Posterior cingulate gyrus (tissue), 11 donors: ENCODE measurements around the gene NUDT14.
A peak's percentile ranks its signal among the peaks of the same experiment; 100 is the strongest.

Experiments
- DNase-seq, 10 donors: peaks; one replicate each; pipeline versions ENCODE4 v3.0.0 to v3.0.0-alpha.2; 2020 to 2021; ENCODE audit warnings: mixed read lengths in 3 of 10
- intact Hi-C: fragments of 100-400 bp; cut with DNase I; formaldehyde crosslinking; loops from one replicate; pipeline ENCODE4 v1.15.1; 2023

NUDT14 gene

DNA sequence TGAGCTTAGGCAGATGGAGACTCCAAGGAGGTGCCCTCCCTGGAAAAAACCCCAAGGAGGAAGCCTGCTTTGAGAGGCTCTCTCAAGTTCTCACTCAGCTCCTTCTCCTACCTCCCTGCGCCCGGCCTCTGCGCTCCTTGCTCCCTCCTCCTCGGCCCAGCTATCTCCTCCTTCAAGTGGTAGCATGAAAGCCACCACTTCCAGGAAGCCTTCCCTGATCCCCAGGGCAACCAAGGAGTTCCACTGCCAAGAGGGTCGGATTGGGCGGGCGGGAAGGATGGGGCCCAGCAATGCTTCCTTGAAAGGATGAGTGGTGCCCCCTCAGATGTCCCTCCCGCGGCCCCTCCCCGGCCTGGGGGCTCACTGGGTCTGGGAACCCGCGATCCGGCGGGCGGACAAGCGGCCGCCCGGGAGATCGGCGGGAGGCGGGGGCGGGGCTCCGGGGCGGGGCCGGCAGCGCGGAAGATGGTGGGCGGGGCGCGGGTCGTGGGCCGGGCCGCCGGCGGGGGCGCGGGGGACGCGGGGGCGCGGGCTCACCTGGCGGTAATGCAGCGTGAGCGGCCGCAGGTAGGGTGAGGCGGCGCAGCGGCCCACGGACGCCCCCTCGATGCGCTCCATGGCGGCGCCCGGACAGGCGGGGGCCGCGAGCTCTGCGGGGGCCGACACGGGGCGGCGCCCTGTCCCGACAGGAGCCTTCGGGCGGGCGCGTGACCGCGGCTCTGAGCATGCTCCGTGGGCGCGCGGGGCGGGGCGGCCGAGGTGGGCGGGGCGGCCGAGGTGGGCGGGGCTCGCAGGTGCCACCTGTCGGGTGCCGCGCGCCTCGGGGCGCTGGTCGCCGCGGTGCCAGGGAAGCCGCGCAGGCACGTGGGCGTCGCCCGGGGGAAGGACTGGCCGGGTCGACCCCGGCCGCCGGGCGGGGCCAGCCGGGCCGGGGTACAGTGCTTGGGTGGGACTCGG lies at the start of gene NUDT14:
NUDT14 (minus strand) TSS at position 721 of the 957 bp plus-strand sequence; CDS start at position 618, 103 bp downstream.
- DNase-seq, result peak in 5 of 10 donors; percentile 62 to 93 (median 67)

DNA sequence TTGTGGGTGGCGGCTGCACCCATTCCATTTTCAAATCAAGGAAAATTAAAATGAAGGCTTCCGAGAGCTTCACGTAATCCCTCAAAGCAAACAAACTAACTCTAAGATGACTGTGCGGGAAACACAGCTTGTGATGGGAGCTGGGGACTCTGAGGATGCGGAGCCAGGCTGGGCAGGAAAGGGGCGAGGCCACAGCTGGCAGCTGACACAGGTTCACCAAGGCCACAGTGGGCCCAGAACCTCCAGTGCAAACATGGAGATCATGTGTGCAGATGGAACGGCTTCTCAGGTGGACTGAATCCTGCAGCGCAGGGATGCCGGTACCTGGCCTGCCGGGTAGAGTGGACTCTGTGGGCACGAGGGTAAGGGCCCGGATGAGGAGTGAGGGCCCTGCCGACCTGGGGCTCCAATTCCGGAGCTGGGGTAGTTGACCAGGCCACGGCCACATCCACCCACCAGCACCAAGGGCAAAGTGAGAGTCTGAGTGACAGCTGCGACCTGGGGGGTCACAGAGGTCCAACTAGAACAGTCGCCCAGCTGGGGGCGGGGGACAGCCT lies 48.1 kb upstream of the NUDT14 start:
- peak in 2 of 10 donors; percentile 57 to 79 for DNase-seq
- intact Hi-C loops, result no loop called here

More for the DNA sequence above, at the start of gene NUDT14:
- intact Hi-C loops, result no loop called here

DNA sequence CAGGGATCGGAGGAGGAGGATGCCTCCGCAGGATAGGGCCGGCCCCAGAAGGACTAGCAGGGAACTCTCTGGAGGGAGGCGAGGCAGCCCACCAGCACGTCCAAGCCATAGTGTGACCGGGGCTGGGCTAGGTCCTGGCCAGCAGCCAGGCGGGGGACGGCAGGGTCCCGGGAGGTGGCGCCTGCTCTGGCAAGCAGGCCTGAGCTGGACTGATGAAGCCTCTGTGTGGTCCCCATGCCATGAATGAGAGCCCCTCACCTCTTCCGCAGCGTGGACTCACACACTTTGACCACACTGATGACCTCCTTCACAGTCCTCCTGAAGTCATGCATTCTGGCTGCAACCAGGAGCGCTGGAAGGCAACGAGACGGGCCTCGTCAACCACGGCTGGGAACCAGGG lies 47.5 kb upstream of the NUDT14 start:
- DNase-seq, result peak in 2 of 10 donors; percentile 37 to 82
- intact Hi-C loops, result no loop called here

DNA sequence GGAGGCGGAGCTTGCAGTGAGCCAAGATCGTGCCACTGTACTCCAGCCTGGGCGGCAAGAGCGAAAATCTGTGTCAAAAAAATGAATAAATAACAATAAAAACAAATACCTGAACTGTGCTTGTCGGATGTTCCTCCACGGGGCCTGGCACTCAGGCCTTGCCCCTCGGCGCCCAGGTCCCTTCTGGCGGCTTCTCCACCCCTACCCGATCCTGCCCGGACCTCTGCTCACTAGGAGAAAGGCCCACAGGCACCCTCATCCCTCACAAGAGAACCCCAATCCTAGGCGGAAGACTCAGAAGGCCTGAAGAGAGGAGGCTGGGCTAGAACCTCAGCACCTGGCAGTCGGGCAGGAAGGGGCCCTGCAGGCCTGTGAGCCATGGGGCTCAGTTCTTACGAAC lies 46.2 kb upstream of the NUDT14 start:
- peak in 3 of 10 donors; percentile 7 to 47 (median 43) for DNase-seq
- intact Hi-C loops, result no loop called here

DNA sequence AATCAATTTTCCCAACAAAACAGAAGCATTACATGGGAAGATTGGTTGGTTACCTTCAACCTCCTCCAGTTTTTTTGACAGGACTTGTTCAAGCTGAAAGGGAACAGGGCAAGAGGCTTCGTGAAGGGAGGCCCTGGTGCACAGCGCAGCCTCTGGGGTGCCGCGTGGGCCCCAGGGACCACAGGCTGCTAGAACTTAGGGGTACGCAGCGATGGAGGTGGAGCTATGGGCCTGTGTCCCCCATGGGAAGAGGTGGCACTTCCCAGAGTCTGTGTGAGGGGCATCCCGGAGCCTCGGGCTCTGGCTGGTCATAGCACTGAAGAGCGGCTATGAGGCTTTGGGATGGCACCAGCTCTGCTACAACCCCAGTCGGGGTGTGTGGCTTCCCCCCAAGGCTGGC lies 45.1 kb upstream of the NUDT14 start:
- intact Hi-C loops, result no loop called here

DNA sequence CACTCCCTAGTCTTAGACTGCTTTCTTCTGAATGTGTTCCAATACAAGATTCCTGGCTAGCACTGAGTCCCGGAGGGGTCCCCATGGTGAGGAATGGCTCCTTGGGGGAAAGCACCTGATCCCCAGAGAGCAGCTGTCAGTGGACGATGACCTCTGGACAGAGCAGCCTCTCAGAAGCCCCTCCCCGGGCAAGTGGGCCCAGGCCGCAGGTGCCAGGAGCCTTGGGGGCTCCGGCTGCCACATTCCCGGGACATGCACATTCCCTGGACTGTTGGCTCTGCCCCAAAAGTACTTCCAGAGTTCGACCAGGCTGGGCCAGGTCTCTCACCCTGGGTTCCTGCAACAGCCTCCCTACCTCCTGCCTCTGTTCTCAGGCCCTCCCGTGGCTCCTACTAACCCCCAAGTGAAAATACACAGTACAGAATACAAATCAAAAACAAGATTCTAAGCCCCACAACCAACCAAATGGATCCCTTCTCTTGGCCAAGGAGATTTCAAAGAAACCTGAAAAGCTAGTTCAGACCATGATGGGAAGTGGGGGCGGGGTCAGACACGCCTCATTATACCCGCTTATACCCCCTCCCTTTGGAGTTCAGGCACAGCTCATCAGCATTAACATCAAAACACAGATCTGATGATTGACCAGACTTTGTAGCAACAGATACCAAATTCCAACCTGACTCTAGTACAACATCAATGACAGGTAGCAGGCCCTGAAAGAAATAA lies 43.9 kb upstream of the NUDT14 start:
- DNase-seq, result peak in 1 of 10 donors; percentile 37
- intact Hi-C loops, result no loop called here

More for the DNA sequence above, 45.1 kb upstream of the NUDT14 start:
- peak in 2 of 10 donors; percentile 38 to 52 for DNase-seq

DNA sequence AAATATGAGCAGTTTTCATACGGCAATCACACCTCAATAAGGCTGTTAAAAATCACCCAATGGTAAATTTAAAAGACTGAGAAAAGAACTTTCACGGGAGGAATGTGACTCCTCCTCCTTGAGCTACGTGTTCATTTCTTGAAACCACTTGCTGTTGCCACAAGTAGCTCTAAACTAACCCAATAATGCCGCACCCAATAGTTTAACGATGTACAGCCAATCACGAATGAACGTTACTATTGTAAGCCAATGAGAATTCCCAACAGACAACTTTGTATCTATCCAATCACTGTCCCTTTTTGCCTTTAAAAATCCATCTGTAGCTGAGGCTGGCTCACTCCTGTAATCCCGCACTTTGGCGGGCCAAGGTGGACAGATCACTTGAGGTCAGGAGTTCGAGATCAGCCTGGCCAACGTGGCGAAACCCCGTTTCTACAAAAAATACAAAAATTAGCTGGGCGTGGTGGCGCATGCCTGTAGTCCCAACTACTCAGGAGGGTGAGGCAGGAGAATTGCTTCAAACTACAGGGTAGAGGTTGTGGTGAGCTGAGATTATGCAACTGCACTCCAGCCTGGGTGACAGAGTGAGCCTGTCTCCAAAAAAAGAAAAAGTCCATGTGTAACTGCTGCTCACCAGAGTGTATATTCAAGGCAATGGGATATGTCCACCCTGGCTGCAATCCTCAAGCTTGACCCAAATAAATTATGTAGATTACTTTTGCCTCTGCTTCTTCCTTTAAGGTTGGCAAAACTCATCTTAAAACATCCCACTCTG lies 42.8 kb upstream of the NUDT14 start:
- peak in 1 of 10 donors; percentile 31 for DNase-seq
- intact Hi-C loops, result no loop called here

DNA sequence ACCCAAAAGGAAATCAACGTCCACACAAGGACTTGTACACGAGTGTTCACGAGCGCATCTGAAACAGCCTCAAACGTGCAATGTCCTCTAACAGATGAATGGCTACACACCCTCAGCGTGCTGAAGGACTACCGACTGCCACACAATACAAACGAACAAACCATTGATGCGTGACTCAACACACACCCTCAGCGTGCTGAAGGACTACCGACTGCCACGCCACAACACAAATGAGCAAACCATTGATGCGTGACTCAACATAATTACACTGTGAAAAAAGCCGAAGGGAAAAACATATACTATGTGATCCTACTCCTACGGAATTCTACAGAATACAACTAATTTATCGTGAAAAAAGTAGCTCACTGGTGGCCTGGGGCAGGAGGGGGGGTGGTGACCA lies 42.1 kb upstream of the NUDT14 start:
- intact Hi-C loops, result no loop called here
- peak in 1 of 10 donors; percentile 51 for DNase-seq

DNA sequence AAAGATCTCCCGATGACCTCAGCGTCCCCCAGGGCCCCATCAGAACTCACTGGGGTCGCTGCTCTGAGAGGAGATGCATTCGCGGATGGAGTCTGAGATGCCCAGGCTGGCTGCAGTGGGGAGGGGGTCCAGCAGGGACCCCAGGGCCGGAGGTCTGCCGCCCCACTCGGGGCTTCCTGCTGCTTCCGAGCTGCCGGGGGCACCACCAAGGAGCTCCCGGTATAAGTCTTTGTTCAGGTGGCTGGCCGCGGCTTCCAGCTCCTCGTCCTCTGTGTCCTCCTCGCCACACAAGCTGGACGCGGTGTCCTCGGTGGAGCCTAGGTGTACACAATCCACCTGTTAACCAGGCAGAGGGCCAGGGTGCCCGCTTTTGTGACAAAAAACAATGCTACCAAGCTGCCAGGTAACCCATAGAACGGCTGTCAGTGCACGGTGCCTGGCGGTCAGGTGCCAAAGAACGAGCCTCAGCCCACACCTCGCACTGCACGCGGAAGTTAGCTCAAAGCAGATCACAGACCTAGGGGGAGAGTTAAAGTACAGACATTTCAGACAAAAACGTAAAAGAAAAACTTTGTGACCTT lies 40.6 kb upstream of the NUDT14 start:
- peak in 1 of 10 donors; percentile 4 for DNase-seq
- intact Hi-C loops, result no loop called here

DNA sequence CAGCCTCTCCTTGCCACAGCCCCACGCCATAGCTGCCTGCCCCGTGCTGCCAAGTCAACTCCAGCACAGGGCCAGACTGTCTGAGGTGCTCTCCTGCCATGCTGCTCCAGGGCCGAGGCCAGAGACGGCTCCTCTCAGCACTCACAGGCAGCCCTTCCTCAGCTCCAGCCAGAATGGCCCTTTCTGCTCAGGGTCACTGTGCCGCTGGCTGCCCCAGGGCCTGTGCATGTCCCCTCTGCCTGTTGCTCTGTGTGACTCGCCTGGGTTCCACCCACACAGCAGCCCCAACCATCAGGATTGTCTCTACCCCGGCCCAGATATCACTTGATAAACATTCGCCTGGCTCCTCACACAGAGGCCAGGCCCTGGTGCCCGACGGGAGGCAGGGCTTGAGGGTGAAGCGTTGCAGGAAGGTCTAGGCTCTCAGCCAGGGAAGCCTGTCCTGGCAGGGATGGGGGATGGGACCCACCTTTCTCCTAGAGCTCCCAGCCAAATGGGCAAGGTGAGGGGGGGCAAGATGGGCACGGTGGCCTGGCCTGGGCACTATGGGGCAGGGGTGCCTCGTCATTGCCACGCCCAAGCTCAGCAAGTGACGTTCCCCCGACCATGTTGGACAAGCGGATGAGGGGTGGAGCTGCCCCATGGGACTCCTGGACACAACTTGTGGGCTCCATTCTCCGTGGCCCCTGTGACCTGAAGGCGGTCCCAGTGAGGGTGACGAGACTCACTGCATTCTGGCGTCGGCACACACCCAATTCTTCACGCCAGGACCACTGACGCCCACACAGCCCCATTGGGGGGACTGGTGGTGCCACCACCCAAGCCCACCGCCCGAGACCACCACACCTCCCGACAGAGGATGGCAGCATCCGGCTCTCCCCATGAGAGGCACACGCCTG lies 39.8 kb upstream of the NUDT14 start:
- intact Hi-C loops, result no loop called here
- peak in 2 of 10 donors; percentile 5 to 43 for DNase-seq

DNA sequence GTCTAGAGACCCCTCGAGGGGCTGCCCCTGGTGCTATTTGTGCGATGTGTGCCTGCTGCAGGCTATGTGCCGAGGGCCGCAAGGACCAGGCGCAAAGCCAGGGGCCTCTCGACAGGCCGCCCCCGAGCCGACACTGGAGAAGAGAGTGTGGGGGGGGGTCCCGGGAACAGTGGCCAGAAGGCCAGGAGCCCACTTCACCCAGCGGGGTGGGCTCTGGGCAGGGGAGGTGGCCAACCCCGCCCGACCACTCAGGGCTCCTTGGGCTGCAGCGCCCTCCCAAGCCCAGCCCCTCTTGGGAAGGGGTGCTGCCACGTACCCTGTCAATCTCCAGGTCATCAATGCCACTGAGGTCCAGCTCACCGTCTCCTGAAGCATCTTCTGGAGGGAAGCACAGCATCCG lies 38.6 kb upstream of the NUDT14 start:
- intact Hi-C loops, result no loop called here

DNA sequence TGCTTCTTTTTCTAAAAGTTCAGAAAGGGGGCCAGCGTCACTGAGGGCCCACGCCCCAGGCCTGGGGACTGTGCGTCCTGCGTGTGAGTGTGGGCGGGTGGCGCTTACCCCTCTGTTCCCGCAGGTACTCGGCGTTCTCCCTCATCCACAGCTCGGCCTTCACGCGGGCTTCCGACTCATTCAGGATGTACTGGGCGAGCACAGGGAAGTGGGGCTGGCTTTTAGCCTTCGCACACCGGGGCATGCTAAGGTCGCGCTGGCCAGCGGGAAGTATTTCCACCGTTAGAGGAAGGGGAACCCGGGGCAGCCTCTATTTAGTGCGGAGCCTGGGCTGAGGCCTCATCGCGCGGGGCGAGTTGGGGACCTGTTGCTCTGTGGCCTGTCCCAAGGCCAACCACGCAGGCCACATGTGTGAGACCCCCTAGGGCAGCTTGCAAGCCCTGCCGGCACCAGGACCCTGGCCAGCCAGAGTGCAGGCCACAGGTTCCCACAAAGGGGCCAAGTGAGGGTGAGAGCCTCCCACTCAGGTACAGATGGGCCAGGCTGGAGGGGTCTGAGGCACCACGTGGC lies 38.0 kb upstream of the NUDT14 start:
- intact Hi-C loops, result no loop called here
- DNase-seq, result no peak

More for the DNA sequence above, 38.6 kb upstream of the NUDT14 start:
- no peak for DNase-seq

DNA sequence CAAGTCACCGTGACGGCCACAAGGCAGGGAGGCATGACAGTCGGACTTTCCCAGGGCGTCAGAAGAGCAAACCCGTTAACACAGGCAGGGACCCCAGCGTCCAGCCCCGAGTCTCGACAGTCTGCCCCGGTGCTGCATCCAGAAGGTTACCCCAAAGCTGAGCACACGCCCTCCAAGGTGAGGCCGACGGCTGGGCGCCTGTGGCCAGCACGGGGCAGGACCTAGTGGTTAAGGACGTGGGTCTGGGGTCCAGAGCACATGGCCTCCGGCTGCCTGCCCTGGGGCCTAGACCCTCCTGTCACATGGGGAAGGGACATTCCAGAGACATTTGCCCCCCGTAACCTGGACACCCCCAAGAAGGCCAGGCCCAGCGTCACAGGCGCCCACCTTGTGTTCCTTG lies 37.5 kb upstream of the NUDT14 start:
- no peak for DNase-seq
- intact Hi-C loops, result no loop called here

DNA sequence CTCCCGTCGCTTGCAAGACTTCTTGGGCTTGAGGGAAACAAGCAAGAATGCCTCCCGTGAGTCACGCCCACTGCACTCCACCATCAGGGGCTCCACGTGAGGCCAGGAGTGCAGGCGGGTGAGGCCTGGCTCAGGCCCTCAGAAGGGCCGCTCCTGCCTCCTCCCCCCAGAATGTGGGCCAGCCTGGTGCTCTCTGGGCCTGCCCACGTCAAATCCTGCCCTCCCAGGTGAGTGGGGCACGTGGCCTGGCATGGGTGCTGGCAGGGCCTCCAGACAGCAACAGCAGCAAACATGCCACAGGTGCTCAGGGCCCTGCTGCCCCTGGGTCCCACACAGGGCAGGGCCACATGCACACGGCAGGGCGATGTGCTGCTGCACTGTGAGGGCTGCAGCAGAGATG lies 36.7 kb upstream of the NUDT14 start:
- intact Hi-C loops, result no loop called here
- no peak for DNase-seq

DNA sequence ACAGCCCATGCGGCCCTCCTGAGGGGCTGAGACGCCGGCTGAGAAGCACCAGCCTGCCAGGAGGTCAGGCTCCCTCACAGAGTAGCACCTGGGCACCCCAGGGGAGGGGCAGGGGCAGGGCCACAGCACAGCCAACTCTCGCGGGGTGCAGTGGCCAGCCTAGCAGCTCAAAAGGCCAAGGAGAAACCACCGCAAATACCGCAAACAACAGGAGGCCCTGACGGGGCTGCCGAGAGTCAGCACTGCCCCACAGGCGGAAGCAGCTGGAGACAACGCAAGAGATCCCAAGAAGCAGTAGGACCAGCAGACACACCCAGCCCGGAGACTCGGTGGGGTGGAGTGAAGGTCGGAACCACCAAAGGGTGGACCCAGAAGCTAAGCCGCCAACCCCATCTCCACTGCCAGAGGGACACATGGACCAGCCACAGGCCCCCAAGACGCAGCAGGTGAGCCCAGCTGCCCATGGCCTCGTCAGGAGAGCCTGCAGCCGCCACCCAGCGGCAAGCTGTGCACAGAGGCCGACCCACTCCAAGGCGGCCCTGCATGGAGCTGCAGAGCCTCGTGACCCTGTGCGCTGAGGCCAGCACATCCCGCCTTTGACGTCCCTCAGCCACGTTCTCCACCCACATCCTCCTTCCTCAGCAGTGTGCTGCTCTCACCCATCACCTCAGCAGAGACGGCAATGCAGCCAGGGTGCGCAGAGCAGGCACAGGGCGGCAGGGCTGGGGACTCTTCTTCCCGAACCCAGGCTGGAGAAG lies 35.6 kb upstream of the NUDT14 start:
- no peak for DNase-seq
- intact Hi-C loops, result no loop called here

DNA sequence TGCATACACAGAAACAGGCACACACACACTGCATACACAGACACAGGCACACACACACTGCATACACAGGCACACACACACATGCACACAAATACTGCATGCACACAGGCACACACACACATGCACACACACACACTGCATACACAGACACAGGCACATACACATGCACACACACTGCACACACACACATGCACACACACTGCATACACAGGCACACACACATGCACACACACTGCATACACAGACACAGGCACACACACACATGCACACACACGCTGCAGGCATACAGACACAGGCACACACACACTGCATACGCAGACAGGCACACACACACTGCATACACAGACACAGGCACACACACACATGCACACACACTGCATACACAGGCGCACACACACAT lies 34.5 kb upstream of the NUDT14 start:
- DNase-seq, result no peak
- intact Hi-C loops, result no loop called here

DNA sequence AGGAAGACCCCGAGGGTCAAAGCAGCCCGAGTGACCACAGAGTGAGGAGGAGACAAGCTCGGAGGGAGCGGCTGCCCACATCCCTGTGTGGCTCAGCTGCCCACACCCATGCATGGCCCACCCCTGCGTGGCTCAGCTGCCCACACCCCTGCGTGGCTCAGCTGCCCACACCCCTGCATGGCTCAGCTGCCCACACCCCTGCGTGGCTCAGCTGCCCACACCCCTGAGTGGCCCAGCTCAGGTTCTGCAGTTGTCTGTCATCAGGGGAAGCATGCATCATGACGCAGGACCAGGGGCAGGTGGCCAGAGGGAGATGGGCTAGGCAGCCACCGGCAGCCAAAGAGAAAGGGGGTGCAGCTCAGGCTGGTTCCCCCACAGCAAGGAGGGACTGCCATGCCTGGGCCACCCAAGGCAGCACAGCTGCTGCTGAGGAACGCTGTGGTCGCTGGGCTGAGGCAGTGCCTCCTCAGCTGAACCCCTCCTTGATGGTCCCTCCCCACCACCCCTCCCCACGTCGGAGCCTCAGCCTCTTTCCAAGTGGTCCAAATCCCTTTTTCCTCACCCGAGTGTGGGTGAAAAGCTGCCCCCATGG lies 33.3 kb upstream of the NUDT14 start:
- intact Hi-C loops, result no loop called here
- DNase-seq, result no peak
